Brain microvascular endothelial cell (primary cell): ENCODE data around the gene NCBP1.
"Not testable (repeated sequence)": the region's sequence is repeated elsewhere in the genome, so short reads cannot be mapped to it uniquely, and the experiment has no call there.

Source experiments
- DNase-seq: peaks from one replicate; pipeline ENCODE4 v3.0.0-alpha.2; 2020
- H3K27ac ChIP-seq: fragments of 250-450 bp; sonication (Bioruptor Pico); 2 replicates; pipeline ENCODE4 v1.5.1; 2020; ENCODE audit warnings: mild to moderate bottlenecking, moderate library complexity
- H3K27me3 ChIP-seq: fragments of 250-450 bp; sonication (Bioruptor Pico); replicated peaks from 2 replicates; pipeline ENCODE4 v1.5.1; 2020; ENCODE audit warnings: mild to moderate bottlenecking
- H3K36me3 ChIP-seq: fragments of 250-450 bp; sonication (Bioruptor Pico); replicated peaks from 2 replicates; pipeline ENCODE4 v1.5.1; 2020; ENCODE audit warnings: mild to moderate bottlenecking
- H3K4me3 ChIP-seq: 2 replicates; pipeline ENCODE4 v1.5.1; 2011; ENCODE audit warnings: low read depth, mild to moderate bottlenecking, control low read depth, low read length, moderate library complexity
- CTCF ChIP-seq: IDR thresholded peaks from 2 replicates; pipeline ENCODE4 v1.5.1; 2011; ENCODE audit warnings: low read depth, mild to moderate bottlenecking, moderate library complexity, low read length, control low read depth, inconsistent platforms; ENCODE audit errors: missing control alignments
- in situ Hi-C: cut with HindIII; loops from 2 replicates; pipeline ENCODE4 v1.10.0; 2017; ENCODE audit warnings: low sequenced_read_pairs, low pct_ligation_motif_present

The NCBP1 gene

GRCh38 chr9:97632985-97633858 lies at the start of gene NCBP1, which contains the start of gene TSTD2:
Gene NCBP1 (plus strand): TSS chr9:97633821. CDS start chr9:97633882, 61 bp downstream.
Gene TSTD2 (minus strand): TSS chr9:97633368. CDS start chr9:97627562, 5,806 bp downstream.
- Histone ChIP-seq H3K36me3 (no peaks in the 10 kb centered on the region), H3K4me3 (peak within 1 kb of the TSS; percentile 95), H3K27me3 (no peaks in the 10 kb centered on the region), H3K27ac (peak within 1 kb of the TSS; percentile 97)
- DNase-seq, result peak; percentile 96
- TF ChIP-seq CTCF, result peak; percentile 7
- in situ Hi-C loops, result no loop called here

DNA sequence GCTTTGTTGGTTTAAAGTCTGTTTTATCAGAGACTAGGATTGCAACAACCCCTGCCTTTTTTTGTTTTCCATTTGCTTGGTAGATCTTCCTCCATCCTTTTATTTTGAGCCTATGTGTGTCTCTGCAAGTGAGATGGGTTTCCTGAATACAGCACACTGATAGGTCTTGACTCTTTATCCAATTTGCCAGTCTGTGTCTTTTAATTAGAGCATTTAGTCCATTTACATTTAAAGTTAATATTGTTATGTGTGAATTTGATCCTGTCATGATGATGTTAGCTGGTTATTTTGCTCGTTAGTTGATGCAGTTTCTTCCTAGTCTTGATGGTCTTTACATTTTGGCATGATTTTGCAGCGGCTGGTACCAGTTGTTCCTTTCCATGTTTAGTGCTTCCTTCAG lies 48.8 kb upstream of the NCBP1 start:
- DNase-seq, in situ Hi-C loops, H3K27me3 ChIP-seq, H3K4me3 ChIP-seq, H3K27ac ChIP-seq, H3K36me3 ChIP-seq: not testable (repeated sequence)

- H3K27me3 ChIP-seq, in situ Hi-C loops, H3K36me3 ChIP-seq, H3K4me3 ChIP-seq, H3K27ac ChIP-seq, DNase-seq: not testable (repeated sequence)
Observed at GRCh38 chr9:97586909-97587308, 46.7 kb upstream of the NCBP1 start.

DNA sequence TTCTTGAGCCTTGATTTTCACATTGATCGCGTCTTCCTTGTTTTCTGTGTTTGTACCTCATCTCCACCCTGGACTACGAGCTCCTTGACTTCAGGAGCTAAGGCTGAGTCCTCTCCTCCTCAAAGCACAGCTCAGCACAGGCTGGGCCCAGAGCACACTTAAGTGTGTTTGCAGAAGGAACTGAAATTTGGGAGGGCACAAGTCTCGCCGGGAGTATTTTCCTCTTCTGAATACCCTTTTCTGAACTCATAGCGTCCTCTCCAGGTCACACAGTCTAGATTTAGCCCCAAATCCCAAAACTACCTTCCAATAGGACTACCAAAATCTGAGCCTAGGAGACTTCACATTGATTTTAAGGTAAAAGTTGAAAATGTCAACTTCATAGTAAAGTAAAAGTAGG lies 42.1 kb upstream of the NCBP1 start:
- Histone ChIP-seq H3K27me3 (no peaks in the 10 kb centered on the region), H3K27ac (no peak overlapping the region), H3K36me3 (no peaks in the 10 kb centered on the region), H3K4me3 (no peak overlapping the region)
- in situ Hi-C loops, result no loop called here
- no peak for DNase-seq
- no peak for TF ChIP-seq CTCF

GRCh38 chr9:97592126-97592525 lies 41.5 kb upstream of the NCBP1 start:
- H3K27ac ChIP-seq, result no peak overlapping the region
- no peaks in the 10 kb centered on the region for H3K27me3 ChIP-seq
- TF ChIP-seq CTCF, result no peak
- H3K4me3 ChIP-seq, result no peak overlapping the region
- no peak for DNase-seq
- in situ Hi-C loops, result no loop called here
- no peaks in the 10 kb centered on the region for H3K36me3 ChIP-seq

DNA sequence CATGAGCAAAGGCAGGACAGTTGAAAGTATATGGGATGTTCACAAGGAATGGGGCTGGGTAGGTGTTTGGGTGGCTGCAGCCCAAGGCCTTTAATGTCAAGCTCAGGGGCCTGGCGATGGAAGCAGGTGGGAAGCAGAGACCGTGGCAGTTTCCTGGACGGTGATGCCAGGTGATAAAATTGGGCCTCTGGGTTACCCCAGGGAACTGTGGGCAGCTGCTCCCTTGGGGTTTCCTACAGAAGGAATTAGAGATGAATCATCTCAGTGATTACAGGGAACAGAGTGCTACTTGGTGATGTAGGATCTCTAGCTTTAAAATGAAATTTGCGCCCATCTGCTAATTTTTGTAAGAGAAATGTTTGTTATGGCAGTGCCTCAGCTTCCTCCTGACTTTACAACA lies 39.7 kb upstream of the NCBP1 start:
- no peaks in the 10 kb centered on the region for H3K27me3 ChIP-seq
- in situ Hi-C loops, result no loop called here
- H3K36me3 ChIP-seq, result no peaks in the 10 kb centered on the region
- no peak for DNase-seq
- TF ChIP-seq CTCF, result no peak
- H3K4me3 ChIP-seq, result no peak overlapping the region
- no peak overlapping the region for H3K27ac ChIP-seq
